ENCODE results near the gene METTL25.

Gene METTL25

GRCh38 chr12:82430541-82431145 is 72.3 kb downstream of the METTL25 start:
- no peak overlapping the region for H3K4me2 ChIP-seq (ENCODE audit: low read depth, low read length)
- H3K79me2 ChIP-seq (ENCODE audit: low read length): no peaks in the 10 kb centered on the region
- H3K9me3 ChIP-seq (replicated peaks; ENCODE audit: insufficient read depth, low read length): no peaks in the 10 kb centered on the region
- no peak overlapping the region for H3K27ac ChIP-seq (ENCODE audit: low read length)
- no peaks in the 10 kb centered on the region for H3K9me2 ChIP-seq (replicated peaks; ENCODE audit: insufficient read depth, low read length)
- H3F3A ChIP-seq (ENCODE audit: insufficient read depth, low read length): no peaks in the 10 kb centered on the region
- no peak for DNase-seq
- no peak overlapping the region for H3K9ac ChIP-seq (ENCODE audit: low read length)
- H3K36me3 ChIP-seq (replicated peaks; ENCODE audit: insufficient read depth, low read length): no peaks in the 10 kb centered on the region
- H2AFZ ChIP-seq (ENCODE audit: low read length): no peak overlapping the region
- no peak for TF ChIP-seq EZH2 (optimal IDR thresholded peaks at IDR 0.05; ENCODE audit: low read depth, low read length)
- no peak overlapping the region for H3K4me3 ChIP-seq (ENCODE audit: low read length)
- no peaks in the 10 kb centered on the region for H4K20me1 ChIP-seq (ENCODE audit: insufficient read depth, low read length)
- no peaks in the 10 kb centered on the region for H3K27me3 ChIP-seq (replicated peaks; ENCODE audit: insufficient read depth, low read length)
- no peaks in the 10 kb centered on the region for H3K4me1 ChIP-seq (ENCODE audit: low read length)

GRCh38 chr12:82434392-82434911 is 76.1 kb downstream of the METTL25 start:
- Histone ChIP-seq H3F3A (ENCODE audit: insufficient read depth, low read length) (no peaks in the 10 kb centered on the region), H3K4me3 (ENCODE audit: low read length) (no peak overlapping the region), H3K36me3 (replicated peaks; ENCODE audit: insufficient read depth, low read length) (no peaks in the 10 kb centered on the region), H3K4me2 (ENCODE audit: low read depth, low read length) (no peak overlapping the region), H4K20me1 (ENCODE audit: insufficient read depth, low read length) (no peaks in the 10 kb centered on the region), H3K9me3 (replicated peaks; ENCODE audit: insufficient read depth, low read length) (no peaks in the 10 kb centered on the region), H2AFZ (ENCODE audit: low read length) (no peak overlapping the region), H3K27ac (ENCODE audit: low read length) (no peak overlapping the region), H3K9me2 (replicated peaks; ENCODE audit: insufficient read depth, low read length) (no peaks in the 10 kb centered on the region), H3K27me3 (replicated peaks; ENCODE audit: insufficient read depth, low read length) (no peaks in the 10 kb centered on the region), H3K79me2 (ENCODE audit: low read length) (no peaks in the 10 kb centered on the region), H3K4me1 (ENCODE audit: low read length) (no peaks in the 10 kb centered on the region), H3K9ac (ENCODE audit: low read length) (no peak overlapping the region)
- no peak for DNase-seq
- no peak for TF ChIP-seq EZH2phosphoT487 (IDR thresholded peaks at IDR 0.05; ENCODE audit: low read length)
- TF ChIP-seq CTCF (IDR thresholded peaks at IDR 0.05; ENCODE audit: low read length): no peak
- TF ChIP-seq EZH2 (optimal IDR thresholded peaks at IDR 0.05; ENCODE audit: low read depth, low read length): no peak

GRCh38 chr12:82436354-82436753 is 78.0 kb downstream of the METTL25 start:
- Histone ChIP-seq H4K20me1 (ENCODE audit: insufficient read depth, low read length) (no peaks in the 10 kb centered on the region), H3K36me3 (replicated peaks; ENCODE audit: insufficient read depth, low read length) (no peaks in the 10 kb centered on the region), H3K27me3 (replicated peaks; ENCODE audit: insufficient read depth, low read length) (no peaks in the 10 kb centered on the region), H3K9me3 (replicated peaks; ENCODE audit: insufficient read depth, low read length) (no peaks in the 10 kb centered on the region), H3K27ac (ENCODE audit: low read length) (no peak overlapping the region), H3K79me2 (ENCODE audit: low read length) (no peaks in the 10 kb centered on the region), H3K9ac (ENCODE audit: low read length) (no peak overlapping the region), H3F3A (ENCODE audit: insufficient read depth, low read length) (no peaks in the 10 kb centered on the region), H3K4me2 (ENCODE audit: low read depth, low read length) (no peak overlapping the region), H2AFZ (ENCODE audit: low read length) (no peak overlapping the region), H3K9me2 (replicated peaks; ENCODE audit: insufficient read depth, low read length) (no peaks in the 10 kb centered on the region), H3K4me1 (ENCODE audit: low read length) (no peaks in the 10 kb centered on the region), H3K4me3 (ENCODE audit: low read length) (no peak overlapping the region)
- no peak for DNase-seq
- TF ChIP-seq CTCF (IDR thresholded peaks at IDR 0.05; ENCODE audit: low read length) (no peak), EZH2 (optimal IDR thresholded peaks at IDR 0.05; ENCODE audit: low read depth, low read length) (no peak), EZH2phosphoT487 (IDR thresholded peaks at IDR 0.05; ENCODE audit: low read length) (no peak)

GRCh38 chr12:82437744-82438143 is 79.4 kb downstream of the METTL25 start:
- no peaks in the 10 kb centered on the region for H3K36me3 ChIP-seq (replicated peaks; ENCODE audit: insufficient read depth, low read length)
- no peaks in the 10 kb centered on the region for H3K79me2 ChIP-seq (ENCODE audit: low read length)
- no peak overlapping the region for H2AFZ ChIP-seq (ENCODE audit: low read length)
- no peak overlapping the region for H3K9ac ChIP-seq (ENCODE audit: low read length)
- H3F3A ChIP-seq (ENCODE audit: insufficient read depth, low read length): no peaks in the 10 kb centered on the region
- no peaks in the 10 kb centered on the region for H3K27me3 ChIP-seq (replicated peaks; ENCODE audit: insufficient read depth, low read length)
- H3K4me3 ChIP-seq (ENCODE audit: low read length): no peak overlapping the region
- no peak overlapping the region for H3K27ac ChIP-seq (ENCODE audit: low read length)
- no peaks in the 10 kb centered on the region for H3K9me2 ChIP-seq (replicated peaks; ENCODE audit: insufficient read depth, low read length)
- no peak overlapping the region for H3K4me2 ChIP-seq (ENCODE audit: low read depth, low read length)
- H3K9me3 ChIP-seq (replicated peaks; ENCODE audit: insufficient read depth, low read length): no peaks in the 10 kb centered on the region
- DNase-seq: no peak
- no peaks in the 10 kb centered on the region for H3K4me1 ChIP-seq (ENCODE audit: low read length)
- H4K20me1 ChIP-seq (ENCODE audit: insufficient read depth, low read length): no peaks in the 10 kb centered on the region
- no peak for TF ChIP-seq EZH2phosphoT487 (IDR thresholded peaks at IDR 0.05; ENCODE audit: low read length)
